ENCODE results near the gene GDF7.

Gene GDF7

GRCh38 chr2:20629581-20630171 is 37.3 kb upstream of the GDF7 start:
- DNase-seq = no peak

GRCh38 chr2:20630967-20631366 is 36.0 kb upstream of the GDF7 start:
- DNase-seq = no peak

- DNase-seq = no peak
Observed at GRCh38 chr2:20631617-20632307, 35.2 kb upstream of the GDF7 start.

- DNase-seq = no peak
Observed at GRCh38 chr2:20632446-20632990, 34.4 kb upstream of the GDF7 start.

- DNase-seq = no peak
Observed at GRCh38 chr2:20633001-20633400, 33.9 kb upstream of the GDF7 start.

- no peak for DNase-seq
Observed at GRCh38 chr2:20633794-20634506, 33.0 kb upstream of the GDF7 start.

- DNase-seq = no peak
Observed at GRCh38 chr2:20634507-20635112, 32.3 kb upstream of the GDF7 start.

- DNase-seq = no peak
Observed at GRCh38 chr2:20635113-20635510, 31.8 kb upstream of the GDF7 start.

GRCh38 chr2:20635675-20636584 is 31.0 kb upstream of the GDF7 start:
- DNase-seq = peak in 1 of 2 experiments; percentile 42

- DNase-seq = no peak
Observed at GRCh38 chr2:20637147-20637546, 29.8 kb upstream of the GDF7 start.

- no peak for DNase-seq
Observed at GRCh38 chr2:20638014-20638413, 28.9 kb upstream of the GDF7 start.

- DNase-seq = no peak
Observed at GRCh38 chr2:20638646-20639430, 28.1 kb upstream of the GDF7 start.

- DNase-seq = no peak
Observed at GRCh38 chr2:20640411-20641122, 26.4 kb upstream of the GDF7 start.

- no peak for DNase-seq
Observed at GRCh38 chr2:20641123-20641985, 25.6 kb upstream of the GDF7 start.

- DNase-seq = peak; percentile 61 to 76
Observed at GRCh38 chr2:20642055-20642971, 24.6 kb upstream of the GDF7 start.

- no peak for DNase-seq
Observed at GRCh38 chr2:20643060-20643459, 23.9 kb upstream of the GDF7 start.

GRCh38 chr2:20643826-20644225 is 23.1 kb upstream of the GDF7 start:
- no peak for DNase-seq

- no peak for DNase-seq
Observed at GRCh38 chr2:20645301-20645701, 21.6 kb upstream of the GDF7 start.

- DNase-seq = no peak
Observed at GRCh38 chr2:20645761-20646160, 21.2 kb upstream of the GDF7 start.

Measured in stimulated activated CD4-positive, alpha-beta T cell treated with anti-CD3 and anti-CD28 coated beads, Interleukin-4, amount 100 ng/mL, for 4 hours (primary cell).